GM23248 (cell line): ENCODE data around the gene GRID2IP.

Experiments
- EZH2 ChIP-seq: fragments of 200-600 bp; sonication (generic); IDR thresholded peaks from 2 replicates; pipeline ENCODE4 v1.6.1; 2018; ENCODE audit warnings: antibody characterized with exemption, mild to moderate bottlenecking; ENCODE audit not compliant: insufficient read depth, poor library complexity, severe bottlenecking
- EZH2phosphoT487 ChIP-seq: fragments of 200-600 bp; sonication (generic); IDR thresholded peaks from 2 replicates; pipeline ENCODE4 v1.6.1; 2018; ENCODE audit warnings: antibody characterized with exemption, moderate library complexity, mild to moderate bottlenecking, low read depth; ENCODE audit not compliant: insufficient read depth

GRCh38 chr7:6510476-6511133 lies 40.7 kb downstream of the GRID2IP start:
- no peak for TF ChIP-seq EZH2
- TF ChIP-seq EZH2phosphoT487, result no peak
